DND-41 (cell line): Measurements from ENCODE around the gene NHERF2.

Source experiments
- CTCF ChIP-seq: IDR thresholded peaks from 2 replicates; pipeline ENCODE4 v1.5.1; 2012; ENCODE audit warnings: borderline replicate concordance, low read length, moderate library complexity, mild to moderate bottlenecking; ENCODE audit not compliant: poor library complexity, severe bottlenecking; ENCODE audit errors: extremely low read depth
- EZH2 ChIP-seq: IDR thresholded peaks from 3 replicates; pipeline ENCODE4 v1.6.1; 2012; ENCODE audit warnings: borderline replicate concordance, low read depth, mild to moderate bottlenecking, moderate library complexity, low read length, inconsistent platforms; ENCODE audit not compliant: severe bottlenecking

GRCh38 chr16:2084895-2085625 lies 58.4 kb downstream of the NHERF2 start:
- TF ChIP-seq CTCF (no peak), EZH2 (no peak)
